Muscle of leg (tissue), 11 donors: ENCODE results near the gene P3R3URF. TPM values are rescaled to one million over a fixed set of nuclear protein-coding genes. Genes with fewer than 3 reads are reported as not detected.

Experiments
- DNase-seq: peaks from one replicate; pipeline ENCODE4 v3.0.0; 2013
- H3K27ac ChIP-seq: one replicate; pipeline ENCODE4 v1.5.1; 2013; ENCODE audit warnings: mild to moderate bottlenecking, low read length, control low read depth
- H3K27me3 ChIP-seq: one replicate; pipeline ENCODE4 v1.6.1; 2013; ENCODE audit warnings: low read length; ENCODE audit not compliant: control insufficient read depth, insufficient read depth
- H3K36me3 ChIP-seq: one replicate; pipeline ENCODE4 v1.6.1; 2013; ENCODE audit warnings: low read length; ENCODE audit not compliant: control insufficient read depth, insufficient read depth
- H3K4me1 ChIP-seq: one replicate; pipeline ENCODE4 v1.6.1; 2013; ENCODE audit warnings: low read length; ENCODE audit not compliant: control insufficient read depth, insufficient read depth
- H3K4me3 ChIP-seq: one replicate; pipeline ENCODE4 v1.5.1; 2013; ENCODE audit warnings: low read length, control low read depth
- H3K9me3 ChIP-seq: replicated peaks from 2 replicates; pipeline ENCODE4 v1.6.1; 2013; ENCODE audit warnings: low read depth, low read length; ENCODE audit not compliant: control insufficient read depth
- WGBS: methylation state at CpG from one replicate; pipeline ENCODE4 v1.1.5; 2013; ENCODE audit warnings: missing lambda C conversion rate; ENCODE audit not compliant: insufficient coverage; 5-methylcytosine and 5-hydroxymethylcytosine counted together
- polyA plus RNA-seq, 8 donors: library from polyadenylated mRNA; unstranded; fragments of 120-200 nt; gene quantifications; one replicate each; pipeline versions ENCODE4 v1.2.1 to v1.2.3, GENCODE V29; 2013; ENCODE audit warnings: inconsistent platforms in 1 of 8, low replicate concordance in 1 of 8; ENCODE audit not compliant: insufficient read length in 8 of 8, insufficient read depth in 1 of 8
- total RNA-seq: library from RNA; stranded (reverse); fragments of 120-200 nt; gene quantifications from one replicate; pipeline ENCODE4 v1.2.4, GENCODE V29; 2013

Gene P3R3URF
- total and polyA plus RNA-seq, 9 donors = not detected

DNA sequence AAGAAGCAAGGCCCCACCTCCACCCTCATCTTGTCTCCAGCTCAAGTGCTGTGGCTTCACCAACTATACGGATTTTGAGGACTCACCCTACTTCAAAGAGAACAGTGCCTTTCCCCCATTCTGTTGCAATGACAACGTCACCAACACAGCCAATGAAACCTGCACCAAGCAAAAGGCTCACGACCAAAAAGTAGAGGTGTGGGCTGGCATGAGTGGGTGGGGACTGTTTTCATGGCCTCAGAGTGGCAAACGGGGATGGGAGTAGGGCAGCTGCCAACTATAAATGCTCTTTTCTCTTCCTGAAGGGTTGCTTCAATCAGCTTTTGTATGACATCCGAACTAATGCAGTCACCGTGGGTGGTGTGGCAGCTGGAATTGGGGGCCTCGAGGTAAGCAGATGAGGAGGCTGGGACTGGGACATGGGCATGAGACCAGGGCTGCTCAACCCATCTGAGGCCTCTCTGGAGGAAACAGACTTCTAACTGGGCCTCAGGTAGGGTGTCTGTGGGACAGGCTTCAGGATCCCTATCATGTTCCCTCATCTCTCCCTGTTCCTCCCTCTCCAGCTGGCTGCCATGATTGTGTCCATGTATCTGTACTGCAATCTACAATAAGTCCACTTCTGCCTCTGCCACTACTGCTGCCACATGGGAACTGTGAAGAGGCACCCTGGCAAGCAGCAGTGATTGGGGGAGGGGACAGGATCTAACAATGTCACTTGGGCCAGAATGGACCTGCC is 8.8 kb upstream of the P3R3URF start:
- Histone ChIP-seq H3K27me3 (no peaks in the 10 kb centered on the region), H3K27ac (no peak overlapping the region), H3K4me3 (no peak overlapping the region), H3K9me3 (no peaks in the 10 kb centered on the region), H3K4me1 (peaks cover 30% of the 10 kb centered on the region), H3K36me3 (peaks cover 30% of the 10 kb centered on the region)
- whole genome bisulfite sequencing = 47% methylated on average over 3 of the region's 7 CpGs
- no peak for DNase-seq

DNA sequence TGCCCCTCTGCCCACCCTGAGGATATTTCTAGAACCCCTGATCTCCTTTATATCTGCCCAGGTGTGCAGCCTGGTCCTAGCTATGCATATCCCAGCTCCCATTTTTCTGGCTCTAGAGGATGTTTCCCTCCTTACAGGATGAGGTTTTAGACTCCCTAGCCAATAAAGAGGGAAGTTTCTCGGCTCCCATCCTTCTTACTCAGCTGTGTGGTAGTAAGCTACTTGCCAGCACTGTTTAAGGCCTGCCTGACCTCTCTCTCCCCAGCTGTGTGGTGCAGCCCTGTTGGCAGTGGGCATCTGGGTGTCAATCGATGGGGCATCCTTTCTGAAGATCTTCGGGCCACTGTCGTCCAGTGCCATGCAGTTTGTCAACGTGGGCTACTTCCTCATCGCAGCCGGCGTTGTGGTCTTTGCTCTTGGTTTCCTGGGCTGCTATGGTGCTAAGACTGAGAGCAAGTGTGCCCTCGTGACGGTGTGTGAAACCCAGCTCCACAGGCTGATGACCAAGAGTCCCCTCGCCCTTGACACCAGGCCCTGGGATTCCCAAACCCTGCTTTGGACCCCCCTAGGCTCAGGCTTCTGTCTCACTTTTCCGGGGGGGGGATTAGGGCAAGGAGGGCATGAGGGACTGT is 7.8 kb upstream of the P3R3URF start:
- H3K27ac ChIP-seq = no peak overlapping the region
- no peak overlapping the region for H3K4me3 ChIP-seq
- no peaks in the 10 kb centered on the region for H3K9me3 ChIP-seq
- H3K36me3 ChIP-seq = peaks cover 21% of the 10 kb centered on the region
- H3K27me3 ChIP-seq = no peaks in the 10 kb centered on the region
- WGBS = 67% methylated on average over 10 of the region's 12 CpGs
- peaks cover 39% of the 10 kb centered on the region for H3K4me1 ChIP-seq
- DNase-seq = no peak

DNA sequence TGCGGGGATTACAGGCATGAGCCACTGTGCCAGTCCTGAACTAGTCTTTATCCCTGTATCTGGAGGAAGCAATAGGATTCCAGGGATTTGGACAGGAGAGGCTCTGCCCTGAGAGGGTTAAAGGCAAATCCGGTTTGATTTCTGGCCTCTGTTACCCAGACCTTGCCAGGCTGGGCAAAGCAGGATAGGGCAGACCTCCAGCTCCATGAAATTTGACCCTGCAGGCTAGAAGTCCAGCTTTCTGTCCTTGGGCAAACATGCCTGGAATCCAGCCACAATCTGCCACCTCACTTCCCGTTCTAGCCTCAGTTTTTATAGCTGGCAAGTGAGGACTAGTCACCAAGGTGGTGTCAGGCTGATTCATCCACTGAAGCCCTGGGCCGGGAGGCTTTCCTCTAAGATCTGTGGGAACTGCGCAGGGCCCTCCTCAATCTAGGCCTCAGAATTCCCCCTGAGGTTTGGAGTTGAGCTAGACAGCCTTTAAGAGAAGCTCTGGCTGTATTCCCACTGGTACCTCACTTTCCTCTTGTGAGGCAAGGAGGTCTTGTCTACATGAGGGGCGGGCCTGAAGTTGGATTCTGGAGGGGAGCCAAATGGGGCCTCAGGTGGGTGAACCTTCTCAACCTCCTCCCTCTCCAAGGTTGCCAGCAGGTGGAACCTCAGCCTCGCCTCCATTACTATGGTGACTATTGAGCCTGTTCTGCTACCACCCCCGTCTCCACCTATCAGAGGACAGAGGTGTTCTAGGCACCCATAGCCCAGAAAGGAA is 7.0 kb upstream of the P3R3URF start:
- Histone ChIP-seq H3K27ac (peak overlapping the region; percentile 57), H3K9me3 (no peaks in the 10 kb centered on the region), H3K4me3 (no peak overlapping the region), H3K4me1 (peaks cover 39% of the 10 kb centered on the region), H3K36me3 (peaks cover 15% of the 10 kb centered on the region), H3K27me3 (no peaks in the 10 kb centered on the region)
- peak; percentile 74 for DNase-seq
- 48% methylated on average over 6 of the region's 8 CpGs for WGBS

DNA sequence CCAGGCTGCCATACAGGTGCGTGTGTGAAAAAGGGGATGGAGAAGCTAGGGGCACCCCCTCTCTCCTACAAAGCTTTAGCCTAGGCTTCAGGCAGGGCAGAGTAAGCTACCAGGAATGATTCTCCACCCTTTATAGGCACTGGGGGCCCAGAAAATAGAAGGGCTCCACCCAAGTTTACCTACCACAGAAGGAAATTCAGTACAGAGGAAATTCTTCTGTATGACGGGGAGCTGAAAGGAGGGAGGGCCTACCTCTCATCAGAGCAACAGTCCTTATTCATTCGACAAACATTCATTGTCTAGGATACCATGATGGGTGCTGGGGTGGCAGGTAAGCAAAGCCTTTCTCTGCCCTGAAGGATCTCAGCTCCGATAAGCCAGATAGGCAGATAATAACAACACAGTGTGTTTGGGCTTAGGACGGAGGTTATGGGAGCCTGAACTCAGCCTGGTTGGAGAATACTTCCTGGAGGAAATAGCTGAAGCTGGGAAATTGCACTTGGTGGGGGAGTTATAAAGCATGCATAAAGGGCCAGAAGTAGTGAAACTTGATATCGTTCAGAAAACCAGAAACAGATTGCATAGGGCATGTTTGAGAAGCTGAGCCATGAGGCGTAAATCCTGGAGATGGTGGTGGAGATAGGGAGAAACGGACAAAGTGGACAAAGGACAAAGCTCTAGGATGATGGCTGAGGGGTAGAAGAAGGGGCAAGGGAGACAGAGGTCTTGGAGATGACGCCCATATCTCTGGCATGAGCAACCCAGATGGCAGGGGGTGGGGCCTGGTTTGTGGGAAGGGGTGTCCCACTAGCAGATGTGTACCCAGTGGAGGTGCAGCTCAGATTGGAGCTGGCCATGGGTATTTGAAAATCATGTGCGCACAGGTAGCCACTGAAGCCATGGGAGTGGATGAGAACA is 5.3 kb upstream of the P3R3URF start:
- WGBS = 42% methylated on average over 6 of the region's 10 CpGs
- Histone ChIP-seq H3K4me1 (peaks cover 39% of the 10 kb centered on the region), H3K27ac (no peak overlapping the region)

DNA sequence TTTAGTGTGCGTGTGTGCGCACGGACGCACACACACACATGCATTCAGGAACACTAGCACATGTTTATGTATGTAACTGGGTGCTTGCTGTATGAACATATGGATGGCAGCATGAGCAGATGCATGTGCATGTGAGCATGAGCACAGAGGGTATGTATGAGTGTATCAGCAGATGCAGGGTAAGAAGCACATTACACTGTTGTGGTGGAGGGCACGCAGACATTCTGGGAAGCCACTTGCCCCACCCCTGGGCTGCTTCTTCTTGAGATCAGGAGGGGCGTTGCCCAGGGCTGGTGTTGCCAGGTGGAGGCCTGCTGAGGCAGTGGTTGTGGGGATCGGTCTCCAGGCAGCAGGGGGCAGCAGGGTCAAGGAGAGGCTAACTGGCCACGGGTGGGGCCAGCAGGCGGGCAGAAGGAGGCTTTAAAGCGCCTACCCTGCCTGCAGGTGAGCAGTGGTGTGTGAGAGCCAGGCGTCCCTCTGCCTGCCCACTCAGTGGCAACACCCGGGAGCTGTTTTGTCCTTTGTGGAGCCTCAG is 3.9 kb upstream of the P3R3URF start:
- peaks cover 39% of the 10 kb centered on the region for H3K4me1 ChIP-seq
- 44% methylated on average over 7 of the region's 12 CpGs for WGBS
- DNase-seq = no peak
- H3K4me3 ChIP-seq = no peak overlapping the region
- no peak overlapping the region for H3K27ac ChIP-seq
- no peaks in the 10 kb centered on the region for H3K36me3 ChIP-seq
- no peaks in the 10 kb centered on the region for H3K9me3 ChIP-seq
- no peaks in the 10 kb centered on the region for H3K27me3 ChIP-seq

More for the DNA sequence above, 5.3 kb upstream of the P3R3URF start:
- H3K4me3 ChIP-seq = no peak overlapping the region
- DNase-seq = no peak
- H3K9me3 ChIP-seq = no peaks in the 10 kb centered on the region
- H3K27me3 ChIP-seq = no peaks in the 10 kb centered on the region
- no peaks in the 10 kb centered on the region for H3K36me3 ChIP-seq

DNA sequence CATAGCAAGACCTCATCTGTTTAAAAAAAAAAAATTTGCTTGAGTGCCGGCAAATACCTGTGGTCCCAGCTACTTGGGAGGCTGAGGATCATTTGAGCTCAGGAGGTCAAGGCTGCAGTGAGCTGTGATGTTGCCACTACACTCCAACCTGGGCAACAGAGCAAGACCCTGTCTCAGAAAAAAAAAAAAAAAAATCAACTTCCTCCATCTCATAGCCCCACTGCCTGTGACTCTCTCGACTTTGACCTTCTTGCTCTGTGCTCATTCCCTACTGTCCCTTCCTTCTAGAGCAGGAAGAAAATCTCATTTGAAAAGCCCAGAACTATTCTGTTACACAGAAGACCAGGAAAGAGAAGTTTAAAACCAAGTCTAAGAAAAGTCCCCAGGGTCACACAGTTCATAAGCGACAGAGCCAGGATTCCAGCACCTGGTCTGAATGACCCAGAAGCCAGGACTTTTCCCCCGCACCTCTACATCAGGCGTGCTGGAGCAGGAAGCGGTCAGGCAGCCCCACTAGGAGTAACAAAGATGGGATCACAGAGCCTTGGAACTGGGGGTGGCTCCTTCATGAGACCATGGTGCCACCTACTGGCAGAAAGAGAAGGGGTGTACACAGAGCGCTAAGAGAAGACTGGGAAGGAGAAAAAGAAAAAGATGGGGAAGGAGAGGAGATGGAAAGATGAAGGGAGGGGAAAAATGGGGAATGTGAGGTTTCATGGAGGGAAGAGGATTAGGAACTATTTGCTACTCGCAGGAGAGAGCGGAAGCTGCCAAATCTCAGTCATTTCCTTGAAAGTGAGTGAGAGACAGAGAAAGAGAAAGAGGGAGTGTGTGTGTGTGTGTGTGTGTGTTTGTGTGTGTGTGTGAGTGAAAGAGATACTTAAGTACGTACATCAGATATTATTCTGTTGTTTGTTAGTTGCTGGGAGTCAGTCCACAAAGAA is 3.1 kb upstream of the P3R3URF start:
- 16% methylated on average over 7 of the region's 10 CpGs for WGBS
- Histone ChIP-seq H3K36me3 (no peaks in the 10 kb centered on the region), H3K4me1 (peaks cover 46% of the 10 kb centered on the region), H3K4me3 (no peak overlapping the region), H3K9me3 (no peaks in the 10 kb centered on the region), H3K27me3 (no peaks in the 10 kb centered on the region), H3K27ac (no peak overlapping the region)
- DNase-seq = peak; percentile 93

DNA sequence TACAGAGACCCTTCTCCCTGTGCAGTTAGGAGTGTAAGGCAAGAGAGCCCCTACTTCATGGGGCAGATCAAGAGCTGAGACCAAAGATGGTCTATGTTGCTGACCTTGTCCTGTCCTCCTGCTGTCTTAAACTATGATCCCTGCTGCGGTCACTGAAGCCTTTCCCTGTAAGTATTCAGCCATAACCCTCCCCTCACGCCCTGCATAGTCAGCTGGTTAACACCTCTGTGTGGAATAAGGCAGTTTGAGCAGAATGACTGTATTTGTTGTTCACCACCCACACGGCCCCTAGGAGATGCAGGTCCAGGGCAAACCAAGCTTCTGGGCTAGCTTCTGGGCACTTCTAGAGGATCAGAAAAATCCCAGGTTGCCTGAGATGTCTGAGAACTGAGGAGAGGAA is 1.0 kb downstream of the P3R3URF start:
- peaks cover 37% of the 10 kb centered on the region for H3K4me1 ChIP-seq
- no peak for DNase-seq
- no peaks in the 10 kb centered on the region for H3K9me3 ChIP-seq
- H3K4me3 ChIP-seq = no peak overlapping the region
- WGBS = 60% methylated on average over 1 of the region's 3 CpGs
- no peaks in the 10 kb centered on the region for H3K36me3 ChIP-seq
- no peaks in the 10 kb centered on the region for H3K27me3 ChIP-seq
- H3K27ac ChIP-seq = no peak overlapping the region

DNA sequence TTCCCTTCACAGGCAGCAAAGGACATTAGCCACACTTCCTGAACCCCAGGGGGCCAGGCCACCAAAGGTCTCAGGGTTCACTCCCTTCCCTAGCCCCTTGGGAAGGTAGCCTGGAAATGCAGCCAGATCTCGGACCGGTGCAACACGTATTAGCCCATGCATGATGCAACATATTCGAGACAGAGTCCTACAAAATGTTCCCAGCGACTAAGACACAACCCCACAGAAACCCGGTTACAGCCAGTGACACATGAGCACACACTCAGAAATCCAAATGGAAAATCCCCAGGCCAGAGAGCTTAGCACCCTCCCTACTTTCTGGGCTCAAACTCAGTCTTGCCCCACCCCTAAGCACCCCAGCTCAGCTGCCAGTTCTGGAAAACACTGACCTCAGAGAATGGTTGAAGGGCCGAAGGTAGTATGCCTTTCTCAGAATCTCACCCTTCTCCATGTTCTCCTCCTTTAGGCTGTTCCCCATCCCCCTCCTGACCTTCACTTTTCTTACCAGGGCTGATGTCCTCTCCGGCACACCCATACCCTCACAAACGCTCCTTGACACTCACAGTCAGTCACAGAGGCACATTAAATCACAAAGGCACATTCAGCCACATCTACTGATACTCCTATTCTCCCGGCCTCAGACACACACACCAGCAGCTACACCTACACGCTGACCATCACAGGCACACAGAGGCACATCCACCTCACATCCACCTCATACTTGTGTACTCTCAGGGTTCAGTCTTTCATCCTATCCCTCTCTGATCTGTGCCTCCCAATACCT is 1.6 kb downstream of the P3R3URF start, which contains the start of gene TSPAN1:
Gene TSPAN1, plus strand, starts transcription at position 640 of the 784 bp plus-strand sequence. CDS start 6,021 bp downstream, outside the sequence.
- no peak within 1 kb of the TSS for H3K4me3 ChIP-seq
- H3K27ac ChIP-seq = no peak within 1 kb of the TSS
- H3K9me3 ChIP-seq = no peaks in the 10 kb centered on the region
- 44% methylated on average over 9 of the region's 11 CpGs for WGBS
- no peaks in the 10 kb centered on the region for H3K36me3 ChIP-seq
- H3K4me1 ChIP-seq = peaks cover 31% of the 10 kb centered on the region
- DNase-seq = peak; percentile 63
- H3K27me3 ChIP-seq = no peaks in the 10 kb centered on the region
